Mucosa of rectum (tissue), 2 donors: ENCODE data around the gene CSTF2.

Experiments
- H3K27ac ChIP-seq, 2 donors: one replicate each; pipeline ENCODE4 v1.7.0; 2013; ENCODE audit warnings: inconsistent platforms in 2 of 2, low read depth in 2 of 2, low read length in 2 of 2
- H3K27me3 ChIP-seq, 2 donors: one replicate each; pipeline ENCODE4 v1.7.0; 2013; ENCODE audit warnings: low read length in 2 of 2; ENCODE audit not compliant: control insufficient read depth in 2 of 2, insufficient read depth in 2 of 2
- H3K36me3 ChIP-seq, 2 donors: one replicate each; pipeline ENCODE4 v1.7.0; 2013; ENCODE audit warnings: low read length in 2 of 2; ENCODE audit not compliant: control insufficient read depth in 2 of 2, insufficient read depth in 2 of 2
- H3K4me1 ChIP-seq, 2 donors: one replicate each; pipeline ENCODE4 v1.7.0; 2013; ENCODE audit warnings: low read length in 2 of 2, mild to moderate bottlenecking in 1 of 2; ENCODE audit not compliant: control insufficient read depth in 2 of 2, insufficient read depth in 2 of 2
- H3K4me3 ChIP-seq, 2 donors: one replicate each; pipeline ENCODE4 v1.7.0; 2013; ENCODE audit warnings: low read length in 2 of 2
- H3K9ac ChIP-seq, 2 donors: one replicate each; pipeline ENCODE4 v1.7.0; 2013; ENCODE audit warnings: low read length in 2 of 2, low read depth in 1 of 2, mild to moderate bottlenecking in 1 of 2
- H3K9me3 ChIP-seq, 2 donors: one replicate each; pipeline ENCODE4 v1.7.0; 2013; ENCODE audit warnings: low read length in 2 of 2; ENCODE audit not compliant: control insufficient read depth in 2 of 2
- donor health status: healthy.
- donor health status: Normal muscosa, but diverticular disease.

CSTF2 gene

DNA sequence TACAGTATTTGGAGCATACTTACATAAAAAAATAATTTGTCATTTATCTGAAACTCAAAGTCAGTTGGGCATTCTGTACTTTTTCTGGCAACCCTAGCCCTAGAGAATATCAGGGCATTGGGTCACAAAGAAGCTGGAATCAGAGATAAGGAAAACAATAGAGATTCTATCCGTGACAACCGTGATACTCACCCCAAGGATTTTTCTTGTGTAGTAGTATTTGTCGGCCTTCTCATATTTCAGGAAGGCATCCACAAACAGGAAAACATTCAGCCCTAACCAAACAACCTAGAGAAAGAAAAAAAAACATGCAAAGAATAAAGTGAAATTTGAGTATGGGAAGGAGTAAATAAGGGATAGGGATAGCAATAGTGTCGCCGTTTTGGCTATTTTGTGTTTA, 50.3 kb downstream of the CSTF2 start:
- no peak overlapping the region for H3K27ac ChIP-seq
- no peaks in the 10 kb centered on the region for H3K27me3 ChIP-seq
- H3K9me3 ChIP-seq, result no peaks in the 10 kb centered on the region
- no peaks in the 10 kb centered on the region for H3K4me1 ChIP-seq
- H3K4me3 ChIP-seq, result no peak overlapping the region
- no peak overlapping the region for H3K9ac ChIP-seq
- no peaks in the 10 kb centered on the region for H3K36me3 ChIP-seq

DNA sequence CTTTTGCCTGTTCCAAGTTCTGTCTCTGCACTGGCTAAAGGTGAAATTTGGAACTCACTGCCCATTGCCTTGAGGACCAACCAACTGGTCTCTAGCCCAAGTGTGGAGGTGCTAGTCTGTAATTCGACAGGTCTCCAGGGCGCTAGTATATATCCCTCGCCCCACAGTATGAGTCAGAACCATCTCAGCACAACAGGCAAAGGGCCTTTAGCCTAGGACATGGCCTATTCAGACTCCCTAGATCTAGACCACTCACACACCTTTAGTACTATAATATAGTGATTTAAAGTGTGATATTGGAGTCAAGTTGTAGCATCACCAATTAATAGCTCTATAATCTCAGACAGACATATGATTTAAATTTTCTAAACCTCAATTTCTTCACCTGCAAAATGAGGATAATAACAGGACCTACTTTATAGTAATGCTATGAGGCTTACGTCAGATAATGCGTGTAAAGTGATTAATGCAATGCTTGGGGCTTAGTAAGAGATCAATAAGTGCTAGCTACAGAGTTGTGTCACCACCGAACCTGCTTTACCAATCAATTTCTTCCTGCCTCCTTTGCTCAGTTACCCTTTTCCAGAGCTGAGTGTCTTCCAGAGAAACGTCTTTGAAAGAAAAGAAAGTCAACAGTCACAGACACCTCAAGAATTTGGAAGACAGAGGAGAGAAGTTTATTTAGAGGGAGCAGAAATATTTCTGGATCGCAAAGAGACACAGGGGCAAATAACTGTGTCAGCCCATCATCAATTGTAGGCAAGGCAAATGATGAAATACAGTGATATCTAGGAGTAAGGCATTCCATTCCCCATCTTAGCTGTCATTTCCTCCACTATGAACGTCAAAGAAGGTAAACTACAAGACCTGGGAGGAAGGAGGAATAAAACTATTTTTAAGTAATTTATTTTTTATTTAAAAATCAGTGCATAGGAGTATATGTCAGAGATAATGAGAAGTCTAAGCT, 51.7 kb downstream of the CSTF2 start:
- no peaks in the 10 kb centered on the region for H3K36me3 ChIP-seq
- H3K4me1 ChIP-seq, result no peaks in the 10 kb centered on the region
- peak overlapping the region in 1 of 2 donors; percentile 17 for H3K27ac ChIP-seq
- peak overlapping the region; percentile 40 to 71 for H3K4me3 ChIP-seq
- H3K9ac ChIP-seq, result peak overlapping the region in 1 of 2 donors; percentile 3
- H3K9me3 ChIP-seq, result no peaks in the 10 kb centered on the region
- H3K27me3 ChIP-seq, result no peaks in the 10 kb centered on the region

DNA sequence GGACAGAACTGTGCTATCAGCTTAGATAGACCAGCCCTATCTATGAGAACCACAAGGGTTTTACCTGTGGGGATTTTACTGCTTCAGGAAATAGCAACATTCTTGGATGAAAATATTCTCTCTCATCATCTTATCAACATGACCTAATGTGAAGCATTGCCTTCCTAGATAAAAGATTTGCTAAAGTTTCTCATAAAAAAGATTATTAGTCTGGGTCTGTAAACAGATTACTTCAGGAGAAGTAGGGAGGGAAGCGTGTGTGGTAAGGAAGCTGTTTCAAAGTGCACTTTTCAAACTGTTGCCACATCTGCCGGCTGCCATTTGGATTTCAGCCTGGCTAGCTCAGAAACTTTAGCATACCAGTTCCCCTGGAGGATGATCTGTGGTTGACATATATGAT, 54.1 kb downstream of the CSTF2 start, which contains the start of gene NOX1:
TSS of gene NOX1 (minus strand) at position 35 of the 400 bp plus-strand sequence. CDS start 220 bp downstream, outside the sequence.
- H3K9me3 ChIP-seq, result no peaks in the 10 kb centered on the region
- peak within 1 kb of the TSS; percentile 61 to 71 for H3K4me3 ChIP-seq
- no peaks in the 10 kb centered on the region for H3K36me3 ChIP-seq
- H3K27ac ChIP-seq, result peak within 1 kb of the TSS; percentile 43 to 73
- no peaks in the 10 kb centered on the region for H3K27me3 ChIP-seq
- H3K4me1 ChIP-seq, result no peaks in the 10 kb centered on the region
- H3K9ac ChIP-seq, result peak within 1 kb of the TSS; percentile 28 to 44

- Histone ChIP-seq H3K9me3 (no peaks in the 10 kb centered on the region), H3K4me3 (no peak overlapping the region), H3K27me3 (no peaks in the 10 kb centered on the region), H3K9ac (no peak overlapping the region), H3K4me1 (peaks cover 0 to 2% of the 10 kb centered on the region in 2 donors), H3K27ac (peak overlapping the region in 1 of 2 donors; percentile 4), H3K36me3 (no peaks in the 10 kb centered on the region)
These were observed 60.2 kb downstream of the CSTF2 start for GRCh38 chrX:100880368-100880767.

GRCh38 chrX:100883654-100884053, 63.5 kb downstream of the CSTF2 start:
- H3K27me3 ChIP-seq, result no peaks in the 10 kb centered on the region
- H3K27ac ChIP-seq, result peak overlapping the region in 1 of 2 donors; percentile 44
- H3K9me3 ChIP-seq, result no peaks in the 10 kb centered on the region
- H3K4me1 ChIP-seq, result peaks cover 0 to 4% of the 10 kb centered on the region in 2 donors
- no peaks in the 10 kb centered on the region for H3K36me3 ChIP-seq
- H3K4me3 ChIP-seq, result no peak overlapping the region
- no peak overlapping the region for H3K9ac ChIP-seq
